Activated CD4-positive, CD25-positive, alpha-beta regulatory T cell treated with anti-CD3 and anti-CD28 coated beads, Interleukin-2, amount 50 U/mL, for 16 hours (primary cell): ENCODE measurements around the gene PRR36.
"Not testable (repeated sequence)": the region's sequence is repeated elsewhere in the genome, so short reads cannot be mapped to it uniquely, and the experiment has no call there.

Experiments used
- DNase-seq: peaks from one replicate; pipeline ENCODE4 v3.0.0-alpha.2; 2020; ENCODE audit warnings: low read depth, low spot score

The PRR36 gene

DNA sequence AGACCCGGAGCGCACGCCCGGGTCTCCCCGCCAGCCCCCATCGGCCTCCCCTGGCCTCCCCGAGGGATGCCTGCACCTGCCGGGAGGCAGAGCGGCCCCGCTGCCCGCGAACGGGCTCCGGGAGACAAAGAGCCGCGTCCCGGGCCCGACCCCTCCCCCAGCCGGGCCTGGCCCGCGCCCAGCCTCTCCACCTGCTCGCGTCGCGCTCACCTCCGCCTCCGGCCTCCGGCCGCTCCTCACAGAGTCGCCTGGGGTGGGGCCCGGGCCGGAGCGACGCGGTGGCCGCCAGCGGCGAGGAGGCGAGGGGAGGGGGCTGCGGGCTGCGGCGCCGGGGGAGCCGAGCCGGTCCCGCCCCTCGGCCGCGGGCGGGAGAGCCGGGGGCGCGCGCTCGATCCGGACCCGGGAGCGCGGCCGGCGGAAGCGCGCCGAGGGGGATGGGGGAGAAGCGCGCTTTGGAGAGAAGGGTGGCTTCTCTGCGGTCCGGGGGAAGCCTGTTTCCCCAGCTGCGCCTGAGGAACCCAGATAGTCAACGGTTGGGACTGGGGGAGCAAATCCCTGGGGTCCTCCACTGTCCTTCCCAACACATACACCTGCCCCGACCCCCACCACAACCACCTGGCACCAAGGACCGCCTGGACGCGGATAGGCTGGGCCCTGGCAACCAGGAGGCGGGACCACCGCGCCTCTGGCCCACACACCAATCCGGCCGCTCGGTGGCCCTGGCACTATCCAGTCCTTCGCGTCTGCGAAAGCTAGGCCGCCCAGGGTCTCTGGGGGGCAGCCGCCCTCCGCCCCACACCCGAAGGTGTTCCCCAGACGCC lies at the start of gene PRR36:
Gene PRR36, minus strand, starts transcription at position 315 of the 821 bp plus-strand sequence. CDS start 701 bp downstream, outside the sequence.
- DNase-seq, result no peak

DNA sequence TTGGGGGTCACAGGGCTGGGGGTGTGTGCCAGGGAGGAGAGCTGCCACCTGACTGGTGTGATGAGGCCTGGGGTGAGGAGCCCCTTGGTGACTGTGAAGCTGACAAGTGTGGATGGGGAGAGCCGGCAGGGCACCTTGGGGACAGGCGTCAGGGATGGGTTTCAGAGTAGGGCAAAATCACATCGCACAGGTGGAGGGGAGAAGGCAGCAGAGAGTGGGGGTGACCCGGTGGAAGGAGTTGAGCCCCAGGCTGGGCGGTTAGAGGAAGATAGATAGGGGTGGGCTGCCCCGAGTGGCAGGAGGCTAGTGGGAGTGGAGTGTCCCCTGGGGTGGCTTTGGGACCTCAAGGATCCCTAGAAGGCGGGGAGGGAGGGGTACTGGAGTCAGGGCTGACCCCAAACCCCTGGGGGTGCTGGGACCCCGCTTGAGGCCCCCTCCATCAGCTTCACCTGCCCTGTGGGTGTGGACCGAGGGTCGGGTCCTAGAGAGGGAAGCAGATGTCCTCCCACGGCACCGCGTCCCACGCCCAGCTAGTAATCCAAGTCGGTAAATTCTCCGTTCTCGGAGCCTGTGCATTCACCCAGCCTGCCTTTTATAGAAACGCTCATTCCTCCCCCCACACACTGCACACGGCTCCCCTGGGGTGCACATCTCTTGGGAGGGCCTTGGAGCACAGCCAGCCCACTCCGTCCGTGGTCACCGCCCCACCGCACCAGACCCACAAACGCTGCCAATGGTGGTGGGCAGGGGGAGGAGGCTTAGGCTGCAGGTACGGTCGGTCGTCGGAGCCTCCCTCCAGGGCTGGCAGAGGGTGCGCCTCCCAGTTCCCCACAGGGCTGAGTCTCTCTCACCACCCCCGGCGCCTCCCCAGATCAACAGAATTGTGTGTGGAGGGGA lies 49.4 kb upstream of the PRR36 start:
- DNase-seq, result no peak

DNA sequence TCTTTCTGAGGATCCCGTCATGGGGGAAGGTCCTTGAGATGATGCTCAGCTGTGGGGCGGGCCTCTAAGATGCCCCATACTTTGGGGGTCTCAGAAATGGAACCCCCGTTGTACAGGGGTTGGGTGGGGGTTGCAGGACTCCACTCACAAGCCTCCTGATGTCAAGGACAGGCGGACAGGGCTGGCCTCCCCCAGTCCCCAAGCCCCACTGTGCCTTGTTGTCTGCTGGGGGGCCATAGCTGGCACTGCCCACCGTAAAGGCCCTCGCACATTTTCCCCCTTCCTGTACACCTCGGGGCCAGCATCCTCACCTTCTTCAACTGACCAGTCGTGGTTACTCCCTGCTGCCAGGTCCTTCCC lies 48.6 kb upstream of the PRR36 start:
- DNase-seq, result no peak

DNA sequence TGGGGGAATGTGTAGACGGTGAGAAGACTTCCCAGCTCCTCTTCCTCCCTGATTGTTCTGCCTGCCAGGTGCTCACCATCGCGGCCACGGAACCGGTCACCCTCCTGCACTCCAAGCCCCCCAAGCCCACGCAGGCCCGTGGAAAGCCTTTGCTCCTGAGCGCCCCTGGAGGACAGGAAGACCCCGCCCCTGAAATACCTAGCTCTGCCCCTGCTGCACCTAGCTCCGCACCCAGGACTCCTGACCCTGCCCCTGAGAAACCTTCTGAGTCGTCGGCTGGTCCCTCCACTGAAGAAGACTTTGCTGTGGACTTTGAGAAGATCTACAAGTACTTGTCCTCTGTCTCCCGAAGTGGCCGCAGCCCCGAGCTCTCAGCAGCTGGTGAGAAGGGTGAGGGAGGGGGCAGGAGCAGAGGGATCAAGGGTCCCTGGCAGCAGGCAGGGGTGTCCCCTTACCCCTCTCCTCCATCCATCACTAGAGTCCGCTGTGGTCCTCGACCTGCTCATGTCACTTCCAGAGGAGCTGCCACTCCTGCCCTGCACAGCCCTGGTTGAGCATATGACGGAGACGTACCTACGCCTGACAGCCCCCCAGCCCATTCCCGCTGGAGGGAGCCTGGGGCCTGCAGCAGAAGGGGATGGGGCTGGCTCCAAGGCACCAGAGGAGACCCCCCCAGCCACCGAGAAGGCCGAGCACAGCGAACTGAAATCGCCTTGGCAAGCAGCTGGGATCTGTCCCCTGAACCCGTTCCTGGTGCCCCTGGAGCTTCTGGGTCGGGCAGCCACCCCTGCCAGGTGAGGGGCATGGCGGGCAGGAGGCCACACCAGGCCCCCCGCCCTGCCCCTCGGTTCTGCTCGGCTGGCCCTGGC lies 48.0 kb upstream of the PRR36 start:
- DNase-seq, result no peak

DNA sequence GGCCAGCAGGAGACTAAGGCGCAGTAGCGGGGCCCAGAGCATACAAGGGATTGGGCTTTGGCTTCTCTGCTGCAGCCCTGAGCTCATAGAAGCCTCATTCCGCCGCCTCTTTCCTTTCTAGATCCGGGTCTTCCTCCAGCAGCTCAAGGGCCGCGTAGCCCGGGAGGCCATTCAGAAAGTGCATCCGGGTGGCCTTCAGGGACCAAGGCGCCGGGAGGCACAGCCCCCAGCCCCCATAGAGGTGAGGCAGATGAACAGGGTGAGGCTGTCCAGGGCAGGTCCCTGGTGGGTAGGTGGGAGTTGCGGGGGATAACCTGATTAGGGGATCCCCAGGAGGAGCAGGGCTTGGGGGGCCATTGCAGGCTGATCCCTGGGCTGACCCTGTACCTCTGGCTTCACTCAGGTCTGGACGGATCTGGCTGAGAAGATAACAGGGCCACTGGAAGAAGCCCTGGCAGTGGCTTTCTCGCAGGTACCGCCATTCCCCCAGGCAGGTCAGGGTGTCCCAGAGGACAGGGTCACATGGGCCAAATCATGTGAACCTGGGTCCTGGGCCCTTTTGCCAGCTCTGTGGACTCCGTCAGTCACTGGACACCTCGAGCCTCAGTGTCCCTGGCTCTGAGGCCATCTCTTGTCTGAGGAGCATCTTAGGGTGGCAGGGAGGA lies 47.2 kb upstream of the PRR36 start:
- no peak for DNase-seq

DNA sequence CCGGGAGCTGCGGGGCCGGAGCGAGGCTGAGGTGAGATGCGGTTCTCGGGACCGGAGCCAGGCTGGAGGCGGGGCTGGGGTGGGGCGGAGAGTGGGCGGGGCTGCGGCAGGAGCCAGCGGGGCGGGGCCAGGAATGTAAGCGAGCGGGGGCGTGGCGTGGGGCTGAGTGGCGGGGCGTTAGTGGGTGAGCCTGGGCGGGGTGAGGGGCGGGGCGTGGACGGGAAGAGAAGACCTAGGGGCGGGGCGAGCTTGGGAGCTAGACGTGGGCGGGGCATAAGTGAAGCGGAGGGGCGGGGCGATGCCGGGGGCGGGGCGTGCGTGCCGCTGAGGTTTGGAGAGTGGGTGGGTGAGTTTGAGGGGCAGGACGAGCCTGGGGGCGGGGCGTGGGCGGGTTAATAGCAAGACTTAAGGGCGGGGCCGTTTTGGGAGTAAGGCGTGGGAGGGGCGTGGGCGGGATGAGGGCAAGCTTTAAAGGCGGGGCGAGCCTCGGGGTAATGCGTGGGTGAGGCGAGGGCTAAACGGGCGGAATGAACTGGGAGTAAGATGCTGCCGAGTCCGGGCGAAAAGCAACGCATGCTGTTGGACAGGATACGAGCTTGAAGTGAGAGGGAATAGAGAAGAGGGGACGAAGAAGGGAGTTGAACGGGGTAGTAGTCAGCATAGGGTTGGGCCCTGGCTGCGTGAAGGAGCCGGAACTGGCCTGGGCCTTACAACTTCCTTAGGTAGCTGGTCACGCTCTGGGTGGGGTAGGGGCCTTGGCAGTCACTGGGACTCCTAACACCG lies 46.5 kb upstream of the PRR36 start:
- peak; percentile 99 for DNase-seq

DNA sequence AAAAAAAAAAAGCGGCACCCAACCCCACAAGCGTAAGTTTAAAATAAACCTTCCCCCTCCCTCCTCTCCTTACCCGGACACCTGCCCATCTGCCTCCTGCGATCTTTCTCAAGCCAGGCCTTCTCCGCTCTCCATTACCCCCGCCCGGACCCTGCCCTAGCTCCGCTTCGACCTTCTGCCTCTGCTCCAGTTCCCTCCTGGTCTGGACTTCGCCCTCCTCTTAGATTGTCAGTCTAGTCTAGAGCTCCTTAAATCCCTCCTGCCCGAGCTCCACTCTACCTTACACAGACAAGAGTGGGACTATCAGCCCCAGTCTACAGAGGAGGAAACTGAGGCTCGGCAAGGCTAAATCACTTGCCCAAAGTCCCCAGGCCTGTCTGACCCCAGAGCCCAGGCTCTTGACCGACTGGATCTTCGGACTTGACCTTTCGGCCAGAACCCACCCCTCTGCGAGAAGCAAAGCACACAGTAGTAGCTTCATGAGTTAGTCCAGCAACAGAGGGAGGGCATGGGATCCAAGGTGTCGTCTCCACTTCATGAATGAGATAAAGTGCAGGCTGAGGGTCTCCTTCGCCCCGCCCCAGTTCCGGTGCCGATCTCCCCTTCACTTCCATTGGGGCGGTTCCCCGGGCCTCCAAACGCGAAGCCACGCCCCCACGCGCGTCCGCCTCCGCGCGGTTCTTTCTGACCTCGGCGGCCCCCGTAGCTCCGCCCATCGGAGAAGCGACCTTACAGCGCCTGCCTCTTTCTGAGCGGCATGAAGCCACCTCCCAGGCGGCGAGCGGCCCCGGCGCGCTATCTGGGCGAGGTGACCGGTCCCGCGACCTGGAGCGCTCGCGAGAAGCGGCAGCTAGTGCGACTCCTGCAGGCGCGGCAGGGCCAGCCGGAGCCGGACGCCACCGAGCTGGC lies 45.7 kb upstream of the PRR36 start, which contains the start of gene SNAPC2:
Gene SNAPC2, plus strand, starts transcription at position 729 of the 909 bp plus-strand sequence. Its CDS starts 29 bp downstream, at position 758.
- peak; percentile 92 for DNase-seq

DNA sequence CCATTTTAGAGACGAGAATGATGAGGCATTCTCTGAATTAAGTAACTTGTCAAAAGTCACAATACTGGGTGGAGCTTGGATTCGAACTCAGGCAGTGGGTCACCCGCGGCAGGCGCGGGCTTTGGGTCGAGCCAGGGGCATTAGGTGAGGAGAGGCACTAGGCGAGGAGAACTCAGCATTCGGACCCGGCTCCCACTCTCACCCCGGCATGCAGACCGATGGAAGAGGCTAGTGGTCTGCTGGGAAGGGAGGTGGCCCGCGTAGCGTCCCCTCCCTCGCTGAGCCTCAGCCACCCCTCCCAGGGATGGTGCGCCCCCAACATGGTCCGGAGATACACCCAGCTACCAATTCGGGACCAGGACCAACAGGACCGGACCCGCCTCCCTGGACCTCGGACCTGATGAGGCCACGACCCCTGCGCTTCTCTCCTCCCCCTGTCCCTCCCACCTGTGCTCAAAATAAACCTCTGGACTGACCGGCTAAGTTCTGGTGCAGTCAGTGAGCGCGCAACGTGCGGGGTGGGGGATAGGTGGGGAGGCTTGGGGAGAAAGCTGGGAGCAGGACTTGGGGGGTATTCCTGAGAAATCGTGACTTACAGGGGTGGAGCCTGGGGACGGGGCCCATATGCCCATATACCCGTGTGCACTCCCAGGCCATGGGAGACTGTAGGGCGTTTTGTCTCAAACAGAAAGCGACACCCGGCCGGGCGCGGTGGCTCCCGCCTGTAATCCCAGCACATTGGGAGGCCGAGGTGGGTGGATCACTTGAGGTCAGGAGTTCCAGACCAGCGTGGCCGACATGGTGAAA lies 44.6 kb upstream of the PRR36 start:
- DNase-seq, result no peak

DNA sequence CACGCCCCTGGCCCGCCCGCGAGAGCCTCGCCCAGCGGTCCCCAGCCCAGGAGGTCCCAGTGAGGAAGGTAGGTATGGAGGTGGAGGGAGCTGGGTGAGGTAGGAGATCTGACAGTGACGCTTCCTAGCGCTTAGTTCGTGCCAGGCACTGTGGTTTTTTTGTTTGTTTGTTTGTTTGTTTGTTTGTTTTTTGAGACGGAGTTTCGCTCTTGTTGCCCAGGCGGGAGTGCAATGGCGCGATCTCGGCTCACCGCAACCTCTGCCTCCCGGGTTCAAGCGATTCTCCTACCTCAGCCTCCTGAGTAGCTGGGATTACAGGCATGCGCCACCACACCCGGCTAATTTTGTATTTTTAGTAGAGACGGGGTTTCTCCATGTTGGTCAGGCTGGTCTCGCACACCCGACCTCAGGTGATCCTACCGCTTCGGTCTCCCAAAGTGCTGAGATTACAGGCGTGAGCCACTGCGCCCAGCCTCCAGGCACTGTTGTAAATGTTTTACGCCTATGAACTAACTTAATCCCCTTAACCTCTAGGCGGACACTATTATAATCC lies 43.9 kb upstream of the PRR36 start:
- DNase-seq, result not testable (repeated sequence)

DNA sequence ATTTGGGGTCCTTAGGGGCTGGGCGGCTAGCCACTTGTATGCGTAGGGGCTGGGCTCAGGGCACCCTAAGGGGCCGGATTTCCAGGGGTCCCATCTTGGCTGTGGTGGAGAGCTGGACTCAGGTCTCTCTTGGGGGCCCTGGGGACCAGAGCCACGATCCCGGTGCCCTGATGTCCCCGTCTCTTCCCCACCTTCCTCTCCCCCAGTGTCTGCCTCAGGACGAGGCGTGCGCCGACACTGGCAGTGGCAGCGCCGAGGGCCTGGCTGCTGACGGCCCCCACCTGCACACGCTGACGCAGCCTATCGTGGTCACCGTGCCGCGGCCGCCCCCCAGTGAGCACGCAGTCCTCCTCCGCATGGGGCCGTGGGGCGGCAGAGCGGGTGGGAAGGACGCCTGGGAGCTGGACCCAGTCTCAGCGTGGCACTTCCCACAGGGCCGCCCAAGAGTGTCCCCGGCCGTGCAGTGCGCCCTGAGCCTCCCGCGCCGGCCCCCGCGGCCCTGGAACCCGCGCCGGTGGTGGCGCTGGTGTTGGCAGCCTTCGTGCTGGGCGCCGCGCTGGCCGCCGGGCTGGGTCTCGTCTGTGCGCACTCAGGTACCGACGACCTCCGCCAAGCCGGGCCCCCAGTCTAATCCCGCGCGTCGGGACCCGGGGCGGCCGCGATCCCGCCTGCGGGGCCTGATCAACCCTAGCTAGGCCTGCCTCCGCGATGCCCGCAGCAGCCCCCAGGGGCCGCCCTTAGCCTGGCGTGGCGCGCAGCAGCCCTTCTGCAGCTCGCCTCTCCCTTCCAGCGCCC lies 43.3 kb upstream of the PRR36 start:
- DNase-seq, result no peak

DNA sequence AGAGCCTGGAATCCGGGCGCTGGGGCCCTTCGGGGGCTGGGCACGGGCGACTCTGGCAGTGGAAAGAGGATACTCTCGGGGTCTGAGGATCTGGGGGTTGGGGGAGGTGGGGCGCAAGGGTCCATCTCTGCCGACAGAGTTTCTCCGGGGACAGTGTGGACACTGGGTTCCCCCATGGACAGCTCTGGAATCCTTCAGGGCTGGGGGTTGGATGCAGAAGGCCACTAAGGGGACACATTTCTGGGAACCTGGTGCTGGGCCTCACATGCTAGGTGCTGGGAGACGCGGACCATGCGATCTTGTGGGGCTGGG lies 42.7 kb upstream of the PRR36 start:
- DNase-seq, result no peak

DNA sequence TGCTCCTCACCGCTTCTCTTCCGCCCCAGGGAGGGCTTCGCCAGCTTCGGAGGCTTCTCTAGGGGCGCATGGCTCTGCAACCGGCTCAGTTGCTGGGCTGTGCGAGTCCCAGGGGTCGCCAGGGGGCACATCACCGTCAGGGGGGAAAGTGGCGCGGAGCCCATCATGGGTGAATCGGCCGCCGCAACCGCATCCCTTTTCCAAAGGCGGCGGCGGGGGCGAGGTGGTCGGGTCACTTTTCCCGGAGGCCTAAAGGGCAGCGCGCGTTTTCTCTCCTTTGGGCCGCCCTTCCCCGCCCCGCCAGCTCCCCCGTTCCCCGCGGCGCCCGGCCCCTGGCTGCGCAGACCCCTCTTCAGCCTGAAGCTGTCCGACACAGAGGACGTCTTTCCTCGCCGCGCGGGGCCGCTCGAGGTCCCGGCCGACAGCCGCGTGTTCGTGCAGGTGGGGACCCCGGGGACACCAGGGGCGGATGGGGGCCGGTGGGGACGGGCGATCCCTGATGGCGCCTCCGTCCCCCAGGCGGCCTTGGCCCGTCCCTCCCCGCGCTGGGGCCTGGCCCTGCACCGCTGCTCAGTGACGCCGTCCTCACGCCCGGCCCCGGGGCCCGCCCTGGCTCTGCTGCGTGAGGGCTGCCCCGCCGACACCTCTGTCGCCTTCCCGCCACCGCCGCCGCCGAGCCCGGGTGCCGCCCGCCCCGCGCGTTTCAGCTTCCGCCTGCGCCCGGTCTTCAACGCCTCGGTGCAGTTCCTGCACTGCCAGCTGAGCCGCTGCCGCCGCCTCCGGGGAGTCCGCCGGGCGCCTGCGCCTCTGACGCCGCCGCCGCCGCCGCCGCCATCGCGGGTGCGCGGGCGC lies 42.1 kb upstream of the PRR36 start:
- no peak for DNase-seq

DNA sequence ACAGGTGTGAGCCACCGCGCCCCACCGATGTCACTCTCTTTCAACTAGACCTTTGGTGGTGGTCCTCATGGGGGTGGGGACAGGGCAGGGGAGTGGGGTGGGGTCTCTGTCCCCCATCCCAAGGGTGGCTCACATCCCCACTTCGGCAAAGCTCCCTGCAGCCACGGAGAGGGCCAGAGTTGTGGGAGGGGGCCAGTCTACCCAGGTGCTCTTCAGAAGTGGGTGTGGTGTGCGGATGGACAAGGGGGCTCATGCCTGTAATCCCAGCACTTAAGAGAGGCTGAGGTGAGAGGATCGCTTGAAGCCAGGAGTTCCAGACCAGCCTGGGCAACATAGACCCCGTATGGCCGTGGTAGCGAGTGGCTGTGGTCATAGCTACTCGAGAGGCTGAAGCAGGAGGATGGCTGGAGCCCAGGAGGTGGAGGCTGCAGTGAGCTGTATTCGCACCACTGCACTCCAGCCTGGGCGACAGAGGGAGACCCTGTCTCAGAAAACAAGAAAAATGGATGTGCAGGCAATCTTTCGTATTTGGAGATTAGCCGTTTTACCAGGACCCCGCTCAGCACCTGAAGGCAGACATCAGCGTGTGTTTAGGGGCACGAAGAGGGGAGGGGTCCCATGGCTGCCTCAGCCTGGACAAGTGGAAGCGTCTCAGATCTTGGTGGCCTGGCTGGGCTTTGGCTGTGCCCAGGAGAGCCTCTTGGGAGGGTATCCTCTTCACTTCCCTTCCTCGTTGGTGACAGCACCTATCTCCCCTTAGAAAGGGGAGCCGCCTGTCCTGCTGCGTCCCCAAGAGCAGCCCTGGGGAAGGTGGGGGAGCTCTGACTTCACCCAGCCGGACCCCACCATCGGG lies 41.3 kb upstream of the PRR36 start:
- DNase-seq, result no peak

DNA sequence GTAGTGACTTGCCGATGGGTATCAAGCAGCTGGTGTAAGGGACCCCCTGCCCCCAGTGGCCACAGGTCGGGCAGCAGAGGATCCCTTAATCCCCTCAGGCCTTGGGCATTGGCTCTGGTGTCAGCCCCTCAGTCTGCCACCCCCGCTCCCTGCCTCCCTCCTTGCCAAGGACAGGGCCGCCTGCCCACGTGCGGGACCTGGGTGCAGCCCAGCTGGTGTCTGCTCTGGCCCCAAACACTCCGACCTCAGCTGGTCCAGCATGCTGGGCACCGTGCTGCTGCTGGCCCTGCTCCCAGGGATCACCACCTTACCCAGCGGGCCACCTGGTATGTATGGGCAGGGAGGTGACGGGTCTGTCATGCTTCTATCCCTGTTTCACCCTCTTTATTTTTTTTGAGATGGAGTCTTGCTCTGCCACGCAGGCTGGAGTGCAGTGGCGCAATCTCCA lies 40.4 kb upstream of the PRR36 start, which contains the start of gene TGFBR3L:
Gene TGFBR3L, plus strand, starts transcription at position 233 of the 448 bp plus-strand sequence.
- DNase-seq, result no peak

DNA sequence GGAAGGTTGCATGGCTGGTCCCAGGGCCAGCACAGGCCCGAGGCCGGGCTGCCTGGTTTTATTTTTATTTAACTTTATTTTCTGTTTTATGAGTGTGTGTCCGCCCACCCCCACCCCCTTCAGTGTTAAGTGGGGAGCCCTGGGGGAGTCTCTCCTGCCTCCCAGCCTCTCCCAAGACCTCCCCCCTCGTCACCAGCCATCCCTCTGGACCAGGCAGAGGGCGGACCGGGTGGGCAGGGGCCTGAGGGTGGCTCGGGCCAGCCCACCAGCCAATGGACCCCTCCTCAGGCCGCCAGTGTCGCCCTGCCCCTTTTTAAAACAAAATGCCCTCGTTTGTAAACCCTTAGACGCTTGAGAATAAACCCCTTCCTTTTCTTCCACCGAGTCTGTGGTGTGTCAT lies 39.9 kb upstream of the PRR36 start:
- no peak for DNase-seq
